ENCODE results near the gene PSME1. TPM values are rescaled to one million over a fixed set of nuclear protein-coding genes. Genes with fewer than 3 reads are reported as not detected.

PSME1 gene
- total RNA-seq, 1 experiment from 2014 or later, result 163 TPM

- no peak for DNase-seq (ENCODE audit: low spot score)
Observed at GRCh38 chr14:24130380-24130716, 5.6 kb upstream of the PSME1 start, which contains the start of gene FITM1. TSS of gene FITM1 (plus strand) at chr14:24130659. CDS start at chr14:24131564, 905 bp downstream.

DNA sequence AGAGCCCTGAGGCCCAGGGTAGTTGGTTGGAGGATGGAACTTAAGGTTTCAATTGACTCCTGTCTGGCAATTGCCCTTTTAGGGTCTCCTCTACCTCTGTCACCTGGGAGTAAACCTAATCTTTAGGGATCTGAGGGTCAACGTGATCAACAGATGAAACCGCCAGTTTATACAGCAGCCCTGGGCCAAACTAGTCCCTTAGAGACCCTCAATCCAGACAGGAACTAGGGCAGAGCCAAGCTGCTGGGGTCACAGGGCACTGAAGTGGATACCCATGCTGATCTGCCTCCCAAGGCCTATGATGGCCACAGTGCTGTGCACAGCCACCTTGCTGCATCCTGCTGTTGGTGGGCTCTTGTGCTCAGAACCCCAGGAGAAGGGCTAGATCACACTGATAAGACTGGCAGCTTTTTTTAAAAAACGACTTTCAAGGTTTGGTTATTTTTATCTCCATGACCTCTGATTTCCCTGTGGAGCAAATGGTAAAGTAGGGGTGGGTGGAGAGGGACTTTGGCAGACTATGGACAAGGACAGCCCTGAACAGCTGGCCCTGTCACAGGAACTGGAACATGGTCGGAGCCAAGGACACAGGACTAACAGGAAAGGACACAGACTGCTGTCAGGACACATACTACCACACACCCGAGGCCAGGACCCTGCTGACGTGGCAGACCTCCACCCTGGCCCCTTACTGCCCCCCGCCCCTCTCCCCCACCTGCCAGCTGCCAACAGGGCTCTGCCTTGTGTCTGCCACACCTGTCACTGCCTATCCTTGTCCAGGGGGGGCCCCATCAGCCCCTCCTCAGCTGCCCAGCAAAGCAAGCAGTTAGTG, 5.1 kb upstream of the PSME1 start:
- DNase-seq (ENCODE audit: low spot score), result no peak

GRCh38 chr14:24131549-24131966, 4.4 kb upstream of the PSME1 start:
- no peak for DNase-seq (ENCODE audit: low spot score)

GRCh38 chr14:24132061-24132685, 3.8 kb upstream of the PSME1 start:
- DNase-seq (ENCODE audit: low spot score), result no peak

- no peak for DNase-seq (ENCODE audit: low spot score)
Observed at GRCh38 chr14:24132976-24133375, 3.0 kb upstream of the PSME1 start.

DNA sequence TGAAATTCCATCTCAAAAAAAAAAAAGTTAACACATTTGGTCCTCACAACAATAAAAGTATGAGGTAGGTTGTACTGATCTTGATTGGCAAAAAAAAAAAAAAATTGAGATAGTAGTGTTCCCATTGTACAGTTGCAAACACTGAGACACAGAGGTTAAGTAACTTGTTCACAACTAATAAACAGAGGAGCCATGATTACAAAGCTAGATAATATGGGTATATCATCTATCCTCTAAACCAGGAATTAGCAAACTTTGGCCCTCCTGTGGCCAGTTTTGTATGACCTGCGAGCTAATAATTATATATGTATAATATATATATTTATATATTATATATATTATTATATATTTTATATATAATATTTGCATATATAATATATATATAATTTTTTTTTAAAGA, 2.3 kb upstream of the PSME1 start:
- no peak for DNase-seq (ENCODE audit: low spot score)

GRCh38 chr14:24135584-24135833, 485 bp upstream of the PSME1 start:
- no peak for DNase-seq (ENCODE audit: low spot score)

DNA sequence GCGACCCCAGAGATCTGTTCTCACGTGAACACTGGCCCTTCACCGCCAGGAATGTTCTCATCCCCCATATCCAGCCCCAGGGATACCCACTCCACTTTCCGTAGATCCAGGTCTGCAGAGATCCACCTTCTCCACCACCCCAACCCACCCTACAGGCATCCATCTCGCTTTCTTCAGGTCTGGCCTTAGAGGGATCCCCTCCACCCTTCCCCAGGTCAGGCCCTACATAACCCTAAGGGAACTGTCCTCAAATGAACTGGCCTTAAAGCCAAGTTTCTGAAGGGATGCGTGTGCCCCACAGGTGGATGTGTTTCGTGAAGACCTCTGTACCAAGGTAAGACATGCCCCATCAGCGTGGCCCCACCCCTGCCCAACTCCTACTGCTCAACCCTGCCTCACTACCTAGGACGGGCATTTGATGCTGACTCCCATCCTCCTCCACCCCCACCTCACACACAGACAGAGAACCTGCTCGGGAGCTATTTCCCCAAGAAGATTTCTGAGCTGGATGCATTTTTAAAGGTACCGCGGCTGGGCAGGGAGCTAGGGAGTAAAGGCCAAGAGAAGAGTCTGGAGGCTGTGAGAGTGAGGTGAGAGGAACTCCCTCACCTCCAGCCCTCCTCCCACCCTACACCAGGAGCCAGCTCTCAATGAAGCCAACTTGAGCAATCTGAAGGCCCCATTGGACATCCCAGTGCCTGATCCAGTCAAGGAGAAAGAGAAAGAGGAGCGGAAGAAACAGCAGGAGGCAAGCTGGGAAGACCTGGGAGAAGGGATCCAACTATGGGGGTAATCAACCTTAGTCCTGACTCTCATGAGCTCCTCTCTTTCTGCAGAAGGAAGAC, 912 bp downstream of the PSME1 start:
- no peak for DNase-seq (ENCODE audit: low spot score)

GRCh38 chr14:24137529-24138395, 1.8 kb downstream of the PSME1 start:
- DNase-seq (ENCODE audit: low spot score), result no peak

GRCh38 chr14:24138396-24139271, 2.6 kb downstream of the PSME1 start:
- DNase-seq (ENCODE audit: low spot score), result no peak

DNA sequence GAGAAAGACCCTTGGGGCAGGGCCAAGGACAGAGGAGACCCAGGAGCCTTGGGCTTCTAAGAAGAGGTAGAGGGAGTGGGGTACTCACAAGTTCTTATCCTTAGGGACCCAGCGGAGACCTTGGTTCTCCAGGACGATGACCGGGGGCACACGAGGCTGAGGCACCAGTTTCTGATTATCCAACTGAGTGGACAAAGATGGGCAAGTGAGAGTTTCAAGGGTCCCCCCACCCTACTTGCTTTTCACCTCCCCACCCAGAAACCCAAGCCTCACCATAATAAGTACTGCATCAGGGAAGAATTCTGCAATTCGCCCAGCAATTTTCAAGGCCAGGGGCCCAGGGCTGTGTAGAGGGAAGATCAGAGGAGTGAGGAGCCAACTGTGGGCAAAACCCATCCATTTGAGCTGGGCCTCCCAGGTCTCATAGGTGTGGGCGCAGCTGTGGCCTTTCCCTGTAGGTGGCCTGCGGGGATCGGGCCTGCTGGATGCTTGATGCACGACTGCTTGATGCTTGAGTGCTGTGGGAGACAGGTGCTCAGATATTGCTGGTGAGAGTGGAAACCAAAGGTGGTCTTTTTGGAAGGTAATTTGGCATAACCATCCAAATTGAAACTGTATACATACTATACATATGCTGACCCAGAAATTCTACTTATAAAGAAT, 3.4 kb downstream of the PSME1 start:
- DNase-seq (ENCODE audit: low spot score), result no peak

DNA sequence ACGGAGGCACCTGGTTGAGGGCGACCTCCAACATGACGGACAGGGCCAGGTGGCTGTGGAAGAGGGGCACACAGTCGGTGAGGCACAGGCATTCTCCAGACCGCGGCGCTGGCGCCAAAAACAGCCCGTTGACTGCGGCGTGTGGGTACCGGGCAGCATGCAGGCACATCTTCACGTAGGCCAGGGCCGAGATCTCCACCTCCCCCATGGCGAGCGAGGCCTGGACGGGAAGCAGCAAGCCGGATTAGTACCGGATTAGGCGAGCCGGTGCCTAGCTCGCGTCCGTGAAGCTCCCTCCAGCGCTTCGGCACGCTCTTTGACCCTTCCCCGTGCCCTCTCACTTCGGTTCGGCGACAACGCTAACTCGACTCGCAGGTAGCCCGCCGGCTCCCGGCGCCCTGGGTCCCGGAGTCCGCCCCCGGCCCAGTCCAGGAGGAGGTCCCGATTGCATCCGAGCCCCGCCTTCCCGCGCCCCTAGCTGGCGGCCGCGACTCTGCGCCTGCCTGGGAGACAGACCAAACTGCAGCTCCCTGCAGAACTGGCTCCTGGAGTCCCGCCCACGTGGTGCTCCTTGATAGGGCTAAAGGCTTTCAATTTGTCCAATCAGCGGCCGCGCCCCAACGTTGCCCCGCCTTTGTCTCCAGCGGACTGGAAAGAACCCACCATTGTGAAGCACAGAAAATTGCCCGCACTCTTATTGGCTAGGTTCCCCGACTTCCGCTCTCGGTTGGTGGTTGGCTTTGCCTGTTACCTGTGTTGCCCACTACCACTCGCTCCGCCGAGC, 5.3 kb downstream of the PSME1 start, which contains the start of gene EMC9:
TSS of gene EMC9 (minus strand) at position 495 of the 784 bp plus-strand sequence. CDS start at position 208, 287 bp downstream.
- peak; percentile 96 for DNase-seq (ENCODE audit: low spot score)

GRCh38 chr14:24143511-24143910, 7.5 kb downstream of the PSME1 start:
- DNase-seq (ENCODE audit: low spot score), result no peak

- DNase-seq (ENCODE audit: low spot score), result no peak
Observed at GRCh38 chr14:24144451-24144850, 8.5 kb downstream of the PSME1 start.

- DNase-seq (ENCODE audit: low spot score), result no peak
Observed at GRCh38 chr14:24145219-24145618, 9.2 kb downstream of the PSME1 start.

DNA sequence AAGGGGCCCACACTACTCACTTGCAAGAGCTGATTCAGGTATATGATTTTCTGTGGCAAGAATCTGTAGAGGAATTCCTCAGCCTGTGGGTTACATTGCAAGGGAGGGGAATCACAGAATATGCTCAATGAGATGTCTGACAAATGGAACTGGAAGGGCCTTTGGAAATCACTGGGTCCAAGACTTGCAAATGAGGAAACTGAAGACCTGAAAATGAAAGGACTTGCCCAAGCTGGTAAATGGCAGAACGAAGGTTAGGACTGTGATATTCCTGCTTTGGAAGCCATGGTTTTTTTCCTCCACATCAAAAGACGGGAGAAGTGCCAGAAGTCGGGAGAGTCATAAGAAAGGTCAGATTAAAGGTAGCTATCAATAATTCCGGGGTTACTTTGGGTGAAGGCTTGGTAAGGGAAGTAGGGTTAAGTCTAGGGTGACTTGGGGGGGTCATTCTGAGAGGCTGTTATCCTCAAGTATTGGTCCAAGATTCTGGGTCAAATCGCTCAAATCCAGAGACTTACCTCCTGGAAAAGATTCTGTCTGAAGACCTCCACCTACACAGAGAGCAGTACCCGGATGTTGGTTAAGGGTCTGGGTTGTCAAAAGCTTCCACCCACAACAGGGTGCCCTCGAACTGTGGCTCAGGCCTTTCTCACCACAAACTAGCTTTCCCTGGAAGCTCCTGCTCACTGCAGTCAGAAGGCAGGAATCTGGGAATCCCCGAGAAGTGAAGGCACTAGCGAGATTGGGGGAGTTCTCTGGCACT, 9.9 kb downstream of the PSME1 start:
- no peak for DNase-seq (ENCODE audit: low spot score)

DNA sequence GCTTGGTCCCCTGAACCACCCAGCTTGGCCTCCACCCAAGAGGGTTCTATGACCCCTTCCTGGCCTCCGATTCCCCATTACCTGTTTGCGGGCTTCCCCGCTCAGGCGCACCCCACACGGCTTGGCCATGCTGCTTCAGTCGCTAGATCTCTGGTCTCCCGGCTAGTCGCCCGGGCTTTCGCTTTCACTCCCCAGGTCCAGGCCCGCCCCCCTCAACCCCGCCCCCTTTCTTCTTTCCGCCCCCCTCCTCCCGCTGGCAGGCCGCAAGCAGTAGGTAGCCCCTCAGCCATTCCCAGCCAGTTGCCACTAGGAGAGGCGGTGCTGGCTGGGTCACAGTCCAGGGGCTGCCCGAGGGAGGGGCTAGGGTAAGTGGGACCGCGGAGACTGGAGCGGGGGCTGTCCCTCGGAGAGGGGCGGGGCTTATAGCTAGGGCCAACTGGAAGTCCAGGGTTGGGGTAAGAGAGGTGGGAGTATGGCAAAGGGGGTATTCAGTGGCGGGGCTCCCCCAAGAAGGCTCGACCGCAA, 10.5 kb downstream of the PSME1 start, which contains the start of gene PSME2:
TSS of gene PSME2 (minus strand) at position 158 of the 525 bp plus-strand sequence. CDS start at position 129, 29 bp downstream.
- DNase-seq (ENCODE audit: low spot score), result peak; percentile 90

All from A172 (cell line).